H1 (cell line): ENCODE data around the gene CABP2. TPM values are rescaled to one million over a fixed set of nuclear protein-coding genes. Genes with fewer than 3 reads are reported as not detected.

ENCODE experiments used
- CTCF ChIA-PET: fragments of 300-600 bp; sonication (Branson Sonifier 250); formaldehyde crosslinking; loops from one replicate; lab custom pipeline; 2021; ENCODE audit not compliant: partially characterized antibody; lab: Charles Lee
- POLR2A ChIA-PET: fragments of 300-600 bp; sonication (Branson Sonifier 250); formaldehyde crosslinking; loops from one replicate; lab custom pipeline; 2021; ENCODE audit warnings: inconsistent platforms; ENCODE audit not compliant: partially characterized antibody; lab: Charles Lee
- DNase-seq, 2 experiments: peaks; one replicate each; pipeline versions ENCODE4 v3.0.0 to v3.0.0-alpha.2; 2010 to 2022; ENCODE audit warnings: low spot score in 2 of 2, low read depth in 1 of 2, mixed read lengths in 1 of 2
- FAIRE-seq: peaks from 2 replicates; lab custom pipeline; 2011; peaks lifted over from hg19 to GRCh38; lab: Jason Lieb, UNC
- H2AFZ ChIP-seq: 2 replicates; pipeline ENCODE4 v1.8.1; 2012; ENCODE audit warnings: low read length, inconsistent platforms
- H2AK5ac ChIP-seq: 2 replicates; pipeline ENCODE4 v1.6.1; 2013; ENCODE audit warnings: low read depth, low read length
- H2BK120ac ChIP-seq: replicated peaks from 2 replicates; pipeline ENCODE3; 2013; ENCODE audit warnings: low read depth, low read length, inconsistent platforms
- H2BK12ac ChIP-seq: 2 replicates; pipeline ENCODE4 v1.6.1; 2013; ENCODE audit warnings: low read depth, low read length
- H2BK15ac ChIP-seq: 2 replicates; pipeline ENCODE4 v1.6.1; 2013; ENCODE audit warnings: low read length
- H2BK20ac ChIP-seq: 2 replicates; pipeline ENCODE4 v1.6.1; 2013; ENCODE audit warnings: low read length
- H2BK5ac ChIP-seq: 2 replicates; pipeline ENCODE4 v1.6.1; 2013; ENCODE audit warnings: low read depth, low read length
- H3K14ac ChIP-seq: 2 replicates; pipeline ENCODE4 v1.6.1; 2013; ENCODE audit warnings: inconsistent platforms; ENCODE audit not compliant: insufficient read length
- H3K18ac ChIP-seq: 2 replicates; pipeline ENCODE4 v1.6.1; 2013; ENCODE audit warnings: low read length; ENCODE audit errors: extremely low read depth
- H3K23ac ChIP-seq: 2 replicates; pipeline ENCODE4 v1.6.1; 2013; ENCODE audit warnings: inconsistent platforms; ENCODE audit not compliant: insufficient read length
- H3K23me2 ChIP-seq: 2 replicates; pipeline ENCODE4 v1.6.1; 2013; ENCODE audit warnings: low read depth, low read length
- H3K27ac ChIP-seq: 2 replicates; pipeline ENCODE4 v1.6.1; 2011; ENCODE audit warnings: low read depth, low read length, inconsistent platforms
- H3K27me3 ChIP-seq, 4 experiments: replicated peaks in 1 of 4; 1 replicate in 1 of 4; 2 replicates in 3 of 4; pipeline versions ENCODE4 v1.6.1 to v1.8.1; 2011 to 2013; ENCODE audit warnings: low read length in 3 of 4, mild to moderate bottlenecking in 3 of 4, inconsistent platforms in 2 of 4, mixed read lengths in 2 of 4, moderate library complexity in 1 of 4; ENCODE audit not compliant: control insufficient read depth in 3 of 4, insufficient read depth in 3 of 4; ENCODE audit errors: extremely low read depth in 1 of 4
- H3K36me3 ChIP-seq, 4 experiments: 2 replicates each; pipeline versions ENCODE4 v1.6.1 to v1.8.1; 2011 to 2013; ENCODE audit warnings: mild to moderate bottlenecking in 4 of 4, low read length in 3 of 4, moderate library complexity in 2 of 4, control low read depth in 1 of 4, inconsistent platforms in 1 of 4; ENCODE audit not compliant: insufficient read depth in 4 of 4, control insufficient read depth in 2 of 4
- H3K4ac ChIP-seq: replicated peaks from 2 replicates; pipeline ENCODE3; 2013; ENCODE audit warnings: low read length, low read depth, mixed read lengths, inconsistent platforms; ENCODE audit not compliant: insufficient read length
- H3K4me1 ChIP-seq, 4 experiments: replicated peaks in 1 of 4; 1 replicate in 1 of 4; 2 replicates in 3 of 4; pipeline versions ENCODE4 v1.6.1 to v1.8.1; 2011 to 2013; ENCODE audit warnings: low read length in 3 of 4, inconsistent platforms in 2 of 4, mixed read lengths in 1 of 4; ENCODE audit not compliant: insufficient read depth in 4 of 4, control insufficient read depth in 3 of 4
- H3K4me2 ChIP-seq, 2 experiments: 2 replicates each; pipeline versions ENCODE4 v1.6.1 to v1.8.1; 2011 to 2013; ENCODE audit warnings: low read depth in 2 of 2, low read length in 2 of 2, control low read depth in 1 of 2, inconsistent platforms in 1 of 2, mild to moderate bottlenecking in 1 of 2; ENCODE audit not compliant: insufficient read depth in 1 of 2
- H3K4me3 ChIP-seq, 4 experiments: fragments of 200-600, 300-600 bp in 1 of 4; sonication (generic), shearing (Covaris generic), sonication (Bioruptor Twin) in 1 of 4; 2 replicates each; pipeline versions ENCODE4 v1.5.1 to v1.8.1; 2011 to 2016; ENCODE audit warnings: low read length in 4 of 4, low read depth in 3 of 4, control low read depth in 2 of 4, inconsistent platforms in 2 of 4, mild to moderate bottlenecking in 2 of 4, mixed read lengths in 1 of 4, moderate library complexity in 1 of 4; ENCODE audit not compliant: insufficient read depth in 2 of 4; ENCODE audit errors: extremely low read depth in 1 of 4
- H3K56ac ChIP-seq: replicated peaks from 2 replicates; pipeline ENCODE3; 2013; ENCODE audit warnings: low read depth, mild to moderate bottlenecking, mixed read lengths, low read length, inconsistent platforms; ENCODE audit not compliant: insufficient read length
- H3K79me1 ChIP-seq: 2 replicates; pipeline ENCODE4 v1.6.1; 2013; ENCODE audit warnings: low read depth, low read length, control low read depth
- H3K79me2 ChIP-seq, 2 experiments: 2 replicates each; pipeline versions ENCODE4 v1.6.1 to v1.8.1; 2012 to 2013; ENCODE audit warnings: low read length in 2 of 2, mild to moderate bottlenecking in 2 of 2, inconsistent platforms in 1 of 2; ENCODE audit not compliant: insufficient read depth in 2 of 2, control insufficient read depth in 1 of 2
- H3K9ac ChIP-seq, 4 experiments: replicated peaks in 1 of 4; 1 replicate in 1 of 4; 2 replicates in 3 of 4; pipeline versions ENCODE4 v1.6.1 to v1.8.1; 2011 to 2013; ENCODE audit warnings: low read depth in 3 of 4, low read length in 3 of 4, control low read depth in 2 of 4, mild to moderate bottlenecking in 2 of 4, moderate library complexity in 2 of 4, inconsistent platforms in 1 of 4; ENCODE audit errors: extremely low read depth in 1 of 4
- H3K9me3 ChIP-seq, 2 experiments: 2 replicates each; pipeline versions ENCODE4 v1.6.1 to v1.8.1; 2012 to 2013; ENCODE audit warnings: mild to moderate bottlenecking in 2 of 2, moderate library complexity in 2 of 2, control low read depth in 1 of 2, inconsistent platforms in 1 of 2, low read depth in 1 of 2, low read length in 1 of 2, mixed read lengths in 1 of 2; ENCODE audit not compliant: insufficient read depth in 2 of 2
- H4K20me1 ChIP-seq, 2 experiments: replicated peaks in 1 of 2; 2 replicates each; pipeline versions ENCODE3 to v1.8.1; 2011 to 2013; ENCODE audit warnings: inconsistent platforms in 2 of 2, low read length in 2 of 2, mild to moderate bottlenecking in 1 of 2; ENCODE audit not compliant: insufficient read depth in 2 of 2, control insufficient read depth in 1 of 2
- H4K5ac ChIP-seq: 2 replicates; pipeline ENCODE4 v1.6.1; 2013; ENCODE audit warnings: low read length, low read depth, mixed read lengths, inconsistent platforms; ENCODE audit not compliant: insufficient read length
- H4K8ac ChIP-seq: 2 replicates; pipeline ENCODE4 v1.8.0; 2013; ENCODE audit warnings: mild to moderate bottlenecking, moderate library complexity, low read length, inconsistent platforms; ENCODE audit not compliant: insufficient read depth; ENCODE audit errors: extremely low read depth
- H4K91ac ChIP-seq: replicated peaks from 2 replicates; pipeline ENCODE3; 2013; ENCODE audit warnings: low read length, mixed read lengths, inconsistent platforms; ENCODE audit not compliant: insufficient read length
- EGR1 ChIP-seq: IDR thresholded peaks from 2 replicates; pipeline ENCODE4 v1.6.1; 2011; ENCODE audit warnings: low read depth, low read length, borderline replicate concordance
- KDM1A ChIP-seq: fragments of 200-600, 300-600 bp; sonication (generic); IDR thresholded peaks from 2 replicates; pipeline ENCODE4 v1.7.1; 2016; ENCODE audit warnings: mild to moderate bottlenecking, low read length, borderline replicate concordance
- WGBS, 2 experiments: shearing (Covaris generic) in 1 of 2; methylation state at CpG; one replicate each; pipeline versions ENCODE4 v1.1.6 to v1.1.7; 2013 to 2015; ENCODE audit warnings: low lambda C conversion rate in 2 of 2, mixed read lengths in 2 of 2, inconsistent platforms in 1 of 2, low coverage in 1 of 2, missing lambda C conversion rate in 1 of 2; ENCODE audit not compliant: insufficient replicate concordance in 2 of 2, insufficient coverage in 1 of 2, insufficient read length in 1 of 2; ENCODE audit errors: extremely low coverage in 1 of 2, missing lambda C conversion rate in 1 of 2; 5-methylcytosine and 5-hydroxymethylcytosine counted together
- polyA plus RNA-seq, 7 experiments: library from polyadenylated mRNA; depleted of rRNA in 3 of 7; stranded (reverse) in 5 of 7; unstranded in 2 of 7; fragments of >200 nt in 5 of 7; fragments of 200-250 nt in 2 of 7; gene quantifications; 1 replicate in 5 of 7; 2 replicates in 1 of 7; 4 replicates in 1 of 7; pipeline versions ENCODE4 v1.2.1 to v1.2.3, GENCODE V29; 2011 to 2013; ENCODE audit warnings: missing spikeins in 2 of 7, mixed read lengths in 2 of 7
- total RNA-seq: library from RNA; stranded (reverse); fragmentation: NEBNext Ultra II Directional; extraction: Animal tissue kit (Norgen Biotek cat#: 25700); gene quantifications from 2 replicates; pipeline ENCODE4 v1.2.1, GENCODE V29; 2021

CABP2 gene
- total and polyA plus RNA-seq, 2 of the 8 experiments (the other 6 are each of a cell fraction or from before 2014, with no cell fraction given) = not detected

DNA sequence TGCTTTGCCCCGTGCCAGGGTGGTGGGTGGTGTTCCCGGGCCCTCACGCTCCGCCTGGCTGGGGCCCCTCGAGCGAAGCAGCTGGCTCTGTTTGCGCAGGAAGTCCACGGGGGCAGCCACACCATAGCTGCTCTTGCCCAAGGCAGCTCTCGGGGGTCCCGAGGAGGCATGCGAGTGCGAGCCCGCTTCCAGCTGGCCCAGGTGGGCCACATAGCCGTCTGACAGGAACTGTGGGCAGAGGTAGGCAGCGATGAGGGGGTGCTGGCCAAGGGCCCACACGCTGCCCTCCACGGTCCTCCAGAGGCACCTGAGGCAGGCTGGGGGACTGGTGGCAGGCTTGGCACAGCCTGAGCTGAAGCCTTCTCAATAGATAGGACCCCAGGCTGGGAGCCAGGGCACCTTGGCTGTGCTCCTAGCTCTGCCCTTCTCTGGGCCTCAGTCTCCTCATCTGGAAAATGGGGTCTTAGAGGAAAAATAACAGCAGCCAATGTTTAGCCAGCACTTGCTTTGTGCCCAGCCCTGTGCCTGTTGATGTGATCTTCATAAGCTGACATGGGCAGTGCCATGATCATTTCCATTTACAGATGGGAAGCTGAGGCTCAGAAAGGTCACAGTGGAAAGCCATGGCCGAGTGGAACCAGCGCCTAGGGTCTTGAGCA is 31.0 kb downstream of the CABP2 start:
- Histone ChIP-seq H3K79me1 (no peaks in the 10 kb centered on the region), H3K9me3 (no peaks in the 10 kb centered on the region), H2BK12ac (no peak overlapping the region), H3K18ac (no peak overlapping the region), H3K4ac (no peak overlapping the region)
- WGBS, 2 experiments = 95% methylated on average over 19 of the region's 19 CpGs; no CpG with 5 or more reads in 1 of the 2 experiments
- CTCF ChIA-PET = interaction anchor here (0.8 to 1.6 kb wide), 8 partner anchors 10 to 123 kb away, joined by 3 to 4 read pairs (median 3); partner anchors contain the start of gene PITPNM1
- TF ChIP-seq EGR1 (no peak), KDM1A (peak; percentile 38; the same call in 1 of the 2 replicates)
- TF ChIP-seq, all 59 proteins: peak for 1
- POLR2A ChIA-PET = interaction anchor here (1.0 to 1.8 kb wide), 8 partner anchors 21 to 91 kb away, joined by 3 to 5 read pairs (median 3); partner anchors contain the start of gene TBC1D10C
- Histone ChIP-seq H2BK15ac (no peak overlapping the region), H4K20me1 (peaks cover 0 to 14% of the 10 kb centered on the region in 2 experiments), H3K36me3 (peaks cover 2 to 22% (median 14%) of the 10 kb centered on the region in 4 experiments; a peak in 6 of 8 replicates), H3K79me2 (no peaks in the 10 kb centered on the region), H2BK5ac (no peak overlapping the region), H3K23ac (no peak overlapping the region), H2AK5ac (no peak overlapping the region), H3K4me1 (peaks cover 0 to 10% (median 0%) of the 10 kb centered on the region in 4 experiments; a peak in 2 of 7 replicates), H3K9ac (no peak overlapping the region), H4K8ac (no peak overlapping the region; the same call in 1 of the 2 replicates), H4K5ac (no peak overlapping the region), H3K56ac (no peak overlapping the region), H2BK20ac (no peak overlapping the region), H2AFZ (no peak overlapping the region), H3K23me2 (no peaks in the 10 kb centered on the region), H3K4me3 (no peak overlapping the region), H3K14ac (no peak overlapping the region), H3K4me2 (no peak overlapping the region), H4K91ac (no peak overlapping the region), H3K27me3 (no peaks in the 10 kb centered on the region), H3K27ac (no peak overlapping the region), H2BK120ac (no peak overlapping the region)
- FAIRE-seq (no peak), DNase-seq (no peak)
